B cell (primary cell): Measurements from ENCODE around the gene PACRG. TPM values are rescaled to one million over a fixed set of nuclear protein-coding genes. Genes with fewer than 3 reads are reported as not detected.

Experiments used
- ATAC-seq: fragments of 200-7000 bp; cut with Tn5 transposase; one replicate; pipeline ENCODE4 v1.10.0; 2021; ENCODE audit warnings: low read depth, mild to moderate bottlenecking, moderate number of reproducible peaks, moderate library complexity
- CTCF ChIA-PET: fragments of 350-600 bp; sonication (Branson Sonifier 250); formaldehyde crosslinking; loops from one replicate; lab custom pipeline; 2021; ENCODE audit warnings: antibody characterized with exemption, inconsistent platforms; lab: Charles Lee
- POLR2A ChIA-PET: fragments of 350-600 bp; sonication (Branson Sonifier 250); formaldehyde crosslinking; loops from one replicate; lab custom pipeline; 2021; ENCODE audit warnings: antibody characterized with exemption; lab: Charles Lee
- DNase-seq: peaks from one replicate; pipeline ENCODE4 v3.0.0; 2013
- H2AFZ ChIP-seq: 2 replicates; pipeline ENCODE4 v1.6.1; 2012; ENCODE audit warnings: mild to moderate bottlenecking, low read depth, low read length; ENCODE audit not compliant: insufficient read depth, poor library complexity, severe bottlenecking
- H3K27ac ChIP-seq, 2 donors: 1 replicate in 1 of 2; 2 replicates in 1 of 2; pipeline ENCODE4 v1.5.1; 2012 to 2013; ENCODE audit warnings: low read length in 2 of 2, mild to moderate bottlenecking in 2 of 2, moderate library complexity in 1 of 2
- H3K27me3 ChIP-seq, 4 experiments: fragments of 200-600 bp in 1 of 4; sonication (generic) in 1 of 4; replicated peaks in 1 of 4; 1 replicate in 2 of 4; 2 replicates in 2 of 4; pipeline versions ENCODE4 v1.6.1 to v1.7.0; 2013 to 2016; ENCODE audit warnings: low read length in 3 of 4, mild to moderate bottlenecking in 2 of 4, mixed read lengths in 1 of 4, moderate library complexity in 1 of 4; ENCODE audit not compliant: insufficient read depth in 4 of 4, control insufficient read depth in 3 of 4; ENCODE audit errors: control extremely low read depth in 1 of 4
- H3K36me3 ChIP-seq, 2 experiments: replicated peaks in 1 of 2; 1 replicate in 1 of 2; 2 replicates in 1 of 2; pipeline versions ENCODE4 v1.6.1 to v1.7.1; 2013; ENCODE audit warnings: low read length in 1 of 2; ENCODE audit not compliant: insufficient read depth in 2 of 2, control insufficient read depth in 1 of 2; ENCODE audit errors: control extremely low read depth in 1 of 2, extremely low read depth in 1 of 2
- H3K4me1 ChIP-seq, 2 donors: fragments of 200-600 bp in 1 of 2; sonication (generic) in 1 of 2; 1 replicate in 1 of 2; 2 replicates in 1 of 2; pipeline versions ENCODE4 v1.5.1 to v1.6.1; 2013 to 2017; ENCODE audit warnings: low read length in 2 of 2; ENCODE audit not compliant: control insufficient read depth in 2 of 2, insufficient read depth in 2 of 2
- H3K4me2 ChIP-seq: replicated peaks from 2 replicates; pipeline ENCODE3; 2012; ENCODE audit warnings: mild to moderate bottlenecking, low read depth, low read length; ENCODE audit not compliant: poor library complexity, severe bottlenecking
- H3K4me3 ChIP-seq, 5 experiments: fragments of 200-600 bp in 1 of 5; sonication (generic) in 1 of 5; 1 replicate in 3 of 5; 2 replicates in 2 of 5; pipeline versions ENCODE4 v1.5.1 to v1.7.0; 2011 to 2016; ENCODE audit warnings: low read length in 4 of 5, mild to moderate bottlenecking in 4 of 5, low read depth in 2 of 5, control low read depth in 1 of 5, moderate library complexity in 1 of 5; ENCODE audit not compliant: insufficient read depth in 1 of 5; ENCODE audit errors: control extremely low read depth in 1 of 5, extremely low read depth in 1 of 5
- H3K79me2 ChIP-seq: fragments of 200-600 bp; sonication (generic); one replicate; pipeline ENCODE4 v1.6.0; 2016; ENCODE audit warnings: low read length; ENCODE audit not compliant: control insufficient read depth, insufficient read depth
- H3K9ac ChIP-seq: fragments of 200-600 bp; sonication (generic); 2 replicates; pipeline ENCODE4 v1.6.1; 2017; ENCODE audit warnings: mild to moderate bottlenecking, low read length, moderate library complexity
- H3K9me3 ChIP-seq, 3 donors: one replicate each; pipeline versions ENCODE4 v1.6.1 to v1.7.1; 2013; ENCODE audit warnings: low read length in 2 of 3; ENCODE audit not compliant: control insufficient read depth in 2 of 3, insufficient read depth in 1 of 3; ENCODE audit errors: control extremely low read depth in 1 of 3
- H4K20me1 ChIP-seq: 2 replicates; pipeline ENCODE4 v1.6.0; 2012; ENCODE audit warnings: mild to moderate bottlenecking, low read length; ENCODE audit not compliant: insufficient read depth, control insufficient read depth, poor library complexity, severe bottlenecking
- H3K27ac Mint-ChIP-seq: one replicate; pipeline ENCODE4 v1.8.0; 2021; ENCODE audit warnings: mixed read lengths
- H3K27me3 Mint-ChIP-seq: one replicate; pipeline ENCODE4 v1.8.0; 2021; ENCODE audit warnings: mixed read lengths
- H3K4me1 Mint-ChIP-seq: one replicate; pipeline ENCODE4 v1.8.0; 2021; ENCODE audit warnings: mixed read lengths
- H3K4me3 Mint-ChIP-seq: one replicate; pipeline ENCODE4 v1.8.0; 2021; ENCODE audit warnings: mixed read lengths
- H3K9me3 Mint-ChIP-seq: one replicate; pipeline ENCODE4 v1.8.0; 2022; ENCODE audit warnings: mixed read lengths; ENCODE audit not compliant: insufficient read depth
- CTCF ChIP-seq: fragments of 200-600 bp; IDR thresholded peaks from one replicate; pipeline ENCODE4 v1.8.0; 2022; ENCODE audit warnings: antibody characterized with exemption, mild to moderate bottlenecking
- EZH2 ChIP-seq: IDR thresholded peaks from 2 replicates; pipeline ENCODE4 v1.6.1; 2012; ENCODE audit warnings: borderline replicate concordance, low read depth, mild to moderate bottlenecking, moderate library complexity, low read length; ENCODE audit not compliant: insufficient read depth, poor library complexity, severe bottlenecking
- WGBS: methylation state at CpG from one replicate; pipeline ENCODE4 v1.1.5; 2013; ENCODE audit warnings: missing lambda C conversion rate; ENCODE audit not compliant: insufficient coverage; 5-methylcytosine and 5-hydroxymethylcytosine counted together
- intact Hi-C: fragments of 100-400 bp; cut with micrococcal nuclease; formaldehyde crosslinking; loops from one replicate; pipeline ENCODE4 v1.10.0; 2022
- polyA plus RNA-seq: library from polyadenylated mRNA; depleted of rRNA; stranded (reverse); fragments of >200 nt; gene quantifications from 2 replicates; pipeline ENCODE4 v1.2.3, GENCODE V29; 2012
- total RNA-seq, 2 donors: library from RNA; stranded (reverse); fragments of 120-200 nt in 1 of 2; gene quantifications; 1 replicate in 1 of 2; 2 replicates in 1 of 2; pipeline versions ENCODE4 v1.2.3 to v1.2.4, GENCODE V29; 2013 to 2022

PACRG gene
- total and polyA plus RNA-seq, 2 donors (not counting 1 experiment from before 2014, with no cell fraction given), result not detected

- CTCF ChIA-PET, result no interaction called here
- H3K4me1 Mint-ChIP-seq, result no peaks in the 10 kb centered on the region
- H3K9ac ChIP-seq, result no peak overlapping the region
- H3K36me3 ChIP-seq, result no peaks in the 10 kb centered on the region
- no peak overlapping the region for H3K4me3 Mint-ChIP-seq
- H3K4me3 ChIP-seq, result no peak overlapping the region
- no peak overlapping the region for H3K27ac Mint-ChIP-seq
- H3K79me2 ChIP-seq, result no peaks in the 10 kb centered on the region
- H3K4me2 ChIP-seq, result no peak overlapping the region
- DNase-seq (no peak), ATAC-seq (no peak)
- TF ChIP-seq EZH2 (no peak), CTCF (no peak)
- 90% methylated on average over 5 of the region's 7 CpGs for WGBS
- intact Hi-C loops, result no loop called here
- POLR2A ChIA-PET, result no interaction called here
- peaks cover 22% of the 10 kb centered on the region for H3K27me3 Mint-ChIP-seq
- no peak overlapping the region for H2AFZ ChIP-seq
- peaks cover 0 to 12% (median 0%) of the 10 kb centered on the region in 3 donors for H3K9me3 ChIP-seq
- H3K27ac ChIP-seq, result no peak overlapping the region
- no peaks in the 10 kb centered on the region for H4K20me1 ChIP-seq
- H3K4me1 ChIP-seq, result no peaks in the 10 kb centered on the region
- H3K9me3 Mint-ChIP-seq, result peaks cover 2% of the 10 kb centered on the region
- H3K27me3 ChIP-seq, result peaks cover 0 to 21% (median 2%) of the 10 kb centered on the region in 4 experiments
Measured at GRCh38 chr6:163332575-163332974, 604.8 kb downstream of the PACRG start.

DNA sequence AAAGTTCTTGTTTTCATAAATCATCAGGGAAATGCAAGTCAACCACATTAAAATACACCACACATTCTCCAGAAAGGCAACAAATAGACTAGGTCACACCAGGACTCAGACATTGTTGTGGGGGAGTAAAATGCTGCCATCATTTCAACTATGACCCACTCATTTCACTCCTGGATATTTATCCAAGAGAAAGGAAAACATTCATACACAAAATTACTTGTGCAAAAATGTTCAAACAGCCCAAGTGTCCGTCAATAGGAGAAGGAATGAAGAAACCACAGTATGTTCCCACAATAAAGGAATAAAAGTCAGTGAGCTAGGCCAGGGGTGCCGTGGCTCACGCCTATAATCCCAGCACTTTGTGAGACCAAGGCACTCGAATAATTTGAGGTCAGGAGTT, 605.3 kb downstream of the PACRG start:
- Mint-ChIP-seq H3K4me1 (no peaks in the 10 kb centered on the region), H3K9me3 (no peaks in the 10 kb centered on the region), H3K27ac (no peak overlapping the region), H3K27me3 (peaks cover 22% of the 10 kb centered on the region), H3K4me3 (no peak overlapping the region)
- Histone ChIP-seq H3K4me1 (no peaks in the 10 kb centered on the region), H3K27me3 (peaks cover 0 to 21% (median 2%) of the 10 kb centered on the region in 4 experiments), H3K4me2 (no peak overlapping the region), H3K9ac (no peak overlapping the region), H4K20me1 (no peaks in the 10 kb centered on the region), H3K27ac (no peak overlapping the region), H2AFZ (no peak overlapping the region), H3K9me3 (peaks cover 0 to 9% (median 0%) of the 10 kb centered on the region in 3 donors), H3K36me3 (no peaks in the 10 kb centered on the region), H3K79me2 (no peaks in the 10 kb centered on the region), H3K4me3 (no peak overlapping the region)
- no peak for ATAC-seq
- DNase-seq, result no peak
- POLR2A ChIA-PET, result no interaction called here
- CTCF ChIA-PET, result no interaction called here
- no peak for TF ChIP-seq CTCF
- TF ChIP-seq EZH2, result no peak
- WGBS, result 67% methylated on average over 3 of the region's 4 CpGs
- intact Hi-C loops, result no loop called here
